ENCODE results near the gene CADM2. TPM values are rescaled to one million over a fixed set of nuclear protein-coding genes. Genes with fewer than 3 reads are reported as not detected.

The CADM2 gene
- total and polyA plus RNA-seq, 3 donors from 2014 or later: 1.3 to 4.0 (median 2.7) TPM

DNA sequence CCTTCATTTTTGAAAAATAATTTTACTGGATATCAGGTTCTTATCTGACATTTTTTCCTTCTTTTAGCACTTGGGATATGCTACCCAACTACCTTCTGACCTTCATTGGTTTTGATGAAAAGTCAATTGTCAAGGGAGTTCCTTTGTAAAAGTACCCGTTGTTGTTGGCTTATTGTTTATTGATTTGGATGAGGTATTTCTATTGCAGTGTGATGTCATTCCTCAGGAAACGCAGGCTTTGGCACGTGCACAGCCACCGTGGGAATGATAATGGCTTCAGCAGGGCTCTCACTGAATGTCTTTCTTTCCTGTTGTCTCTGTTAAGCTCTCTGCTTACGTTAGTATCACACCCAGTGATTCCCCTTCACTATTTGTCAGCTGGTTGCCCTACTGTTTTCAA is 944.6 kb downstream of the CADM2 start:
- 44 to 51% methylated on average over 5 of the region's 5 CpGs for WGBS, 2 donors
- no peaks in the 10 kb centered on the region for H3K9me3 ChIP-seq
- no peak for DNase-seq
- no peak overlapping the region for H3K4me3 ChIP-seq
- no peak for TF ChIP-seq POLR2A (IDR thresholded peaks at IDR 0.05)
- intact Hi-C loops (cut with DNase I; ENCODE audit: low total_unique reads): no loop called here
- H3K36me3 ChIP-seq (ENCODE audit: low read depth, missing control alignments): no peaks in the 10 kb centered on the region
- no peak overlapping the region for H3K27ac ChIP-seq
- H3K4me1 ChIP-seq: no peaks in the 10 kb centered on the region
- no peaks in the 10 kb centered on the region for H3K27me3 ChIP-seq

DNA sequence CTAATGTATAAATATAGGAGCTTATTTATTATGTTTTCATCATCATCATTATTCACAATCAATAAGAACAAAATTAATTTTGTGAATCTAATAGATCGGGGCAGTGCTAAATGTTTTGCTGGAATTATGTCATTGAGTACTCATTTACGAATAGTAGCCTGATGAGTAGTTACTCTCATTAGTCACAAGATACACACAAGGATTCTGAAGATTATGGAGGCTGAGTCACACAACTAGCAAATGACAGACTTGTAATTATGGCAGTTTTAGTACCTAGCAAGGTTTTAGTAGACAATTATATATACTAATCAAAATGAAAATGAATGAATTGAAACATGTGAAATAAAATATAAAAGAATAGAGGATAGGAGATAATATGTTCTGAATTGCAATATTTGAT is 954.2 kb downstream of the CADM2 start:
- TF ChIP-seq POLR2A (IDR thresholded peaks at IDR 0.05): no peak
- TF ChIP-seq, protein P1, sequence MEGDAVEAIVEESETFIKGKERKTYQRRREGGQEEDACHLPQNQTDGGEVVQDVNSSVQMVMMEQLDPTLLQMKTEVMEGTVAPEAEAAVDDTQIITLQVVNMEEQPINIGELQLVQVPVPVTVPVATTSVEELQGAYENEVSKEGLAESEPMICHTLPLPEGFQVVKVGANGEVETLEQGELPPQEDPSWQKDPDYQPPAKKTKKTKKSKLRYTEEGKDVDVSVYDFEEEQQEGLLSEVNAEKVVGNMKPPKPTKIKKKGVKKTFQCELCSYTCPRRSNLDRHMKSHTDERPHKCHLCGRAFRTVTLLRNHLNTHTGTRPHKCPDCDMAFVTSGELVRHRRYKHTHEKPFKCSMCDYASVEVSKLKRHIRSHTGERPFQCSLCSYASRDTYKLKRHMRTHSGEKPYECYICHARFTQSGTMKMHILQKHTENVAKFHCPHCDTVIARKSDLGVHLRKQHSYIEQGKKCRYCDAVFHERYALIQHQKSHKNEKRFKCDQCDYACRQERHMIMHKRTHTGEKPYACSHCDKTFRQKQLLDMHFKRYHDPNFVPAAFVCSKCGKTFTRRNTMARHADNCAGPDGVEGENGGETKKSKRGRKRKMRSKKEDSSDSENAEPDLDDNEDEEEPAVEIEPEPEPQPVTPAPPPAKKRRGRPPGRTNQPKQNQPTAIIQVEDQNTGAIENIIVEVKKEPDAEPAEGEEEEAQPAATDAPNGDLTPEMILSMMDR (IDR thresholded peaks at IDR 0.05): no peak
- Histone ChIP-seq H3K9me3 (no peaks in the 10 kb centered on the region), H3K27me3 (no peaks in the 10 kb centered on the region), H3K4me1 (no peaks in the 10 kb centered on the region), H3K4me3 (no peak overlapping the region), H3K27ac (no peak overlapping the region), H3K36me3 (ENCODE audit: low read depth, missing control alignments) (no peaks in the 10 kb centered on the region)
- DNase-seq: no peak
- intact Hi-C loops (cut with DNase I; ENCODE audit: low total_unique reads): no loop called here
- 82 to 93% methylated on average over 2 of the region's 2 CpGs for whole genome bisulfite sequencing, 2 donors

DNA sequence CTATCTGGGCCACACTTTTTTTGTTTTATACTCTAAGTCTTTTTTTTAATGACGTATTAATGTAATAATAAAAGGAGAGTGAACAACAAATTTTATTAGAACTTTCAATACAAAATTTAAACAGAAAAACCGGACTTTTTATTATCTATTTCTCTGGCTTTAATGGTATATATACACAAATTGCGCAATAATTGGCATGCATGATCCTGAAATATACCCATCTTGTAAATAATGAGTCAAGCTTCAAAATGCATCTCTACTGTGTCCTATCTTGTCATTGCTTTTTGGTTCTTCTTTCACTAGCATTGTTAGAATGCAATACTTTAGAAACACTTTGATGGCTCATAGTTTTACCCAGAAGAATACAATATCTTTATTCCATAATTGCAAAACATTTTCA is 963.6 kb downstream of the CADM2 start:
- no peak for DNase-seq
- TF ChIP-seq, protein P1 (IDR thresholded peaks at IDR 0.05): no peak
- no peak for TF ChIP-seq POLR2A (IDR thresholded peaks at IDR 0.05)
- Histone ChIP-seq H3K27ac (no peak overlapping the region), H3K36me3 (ENCODE audit: low read depth, missing control alignments) (no peaks in the 10 kb centered on the region), H3K4me1 (no peaks in the 10 kb centered on the region), H3K9me3 (no peaks in the 10 kb centered on the region), H3K27me3 (no peaks in the 10 kb centered on the region), H3K4me3 (no peak overlapping the region)
- 96 to 97% methylated on average over 3 of the region's 3 CpGs for WGBS, 2 donors
- intact Hi-C loops (cut with DNase I; ENCODE audit: low total_unique reads): no loop called here

DNA sequence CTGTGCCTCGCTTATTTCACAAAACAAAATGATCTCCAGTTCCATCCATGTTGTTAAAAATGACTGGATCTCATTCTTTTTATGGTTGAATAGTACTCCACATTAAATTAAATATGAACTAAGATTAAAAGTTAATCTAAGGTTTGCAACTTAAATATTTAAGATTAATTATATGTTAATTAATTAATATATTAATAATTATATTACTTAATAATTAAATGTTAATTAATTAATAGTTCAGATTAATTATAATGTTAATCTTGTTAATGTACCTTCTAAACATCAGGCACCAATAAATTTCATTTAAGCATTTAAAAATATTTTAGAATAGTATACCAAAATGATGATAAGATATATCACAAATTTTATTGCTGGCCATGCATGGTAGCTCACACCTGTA is 971.9 kb downstream of the CADM2 start:
- H3K27ac ChIP-seq: no peak overlapping the region
- 91 to 100% methylated on average over 1 of the region's 1 CpG for WGBS, 2 donors
- intact Hi-C loops (cut with DNase I; ENCODE audit: low total_unique reads): no loop called here
- H3K36me3 ChIP-seq (ENCODE audit: low read depth, missing control alignments): no peaks in the 10 kb centered on the region
- H3K4me1 ChIP-seq: no peaks in the 10 kb centered on the region
- H3K9me3 ChIP-seq: no peaks in the 10 kb centered on the region
- DNase-seq: no peak
- TF ChIP-seq POLR2A (IDR thresholded peaks at IDR 0.05): no peak
- TF ChIP-seq, protein P1 (IDR thresholded peaks at IDR 0.05): no peak
- no peak overlapping the region for H3K4me3 ChIP-seq
- no peaks in the 10 kb centered on the region for H3K27me3 ChIP-seq

DNA sequence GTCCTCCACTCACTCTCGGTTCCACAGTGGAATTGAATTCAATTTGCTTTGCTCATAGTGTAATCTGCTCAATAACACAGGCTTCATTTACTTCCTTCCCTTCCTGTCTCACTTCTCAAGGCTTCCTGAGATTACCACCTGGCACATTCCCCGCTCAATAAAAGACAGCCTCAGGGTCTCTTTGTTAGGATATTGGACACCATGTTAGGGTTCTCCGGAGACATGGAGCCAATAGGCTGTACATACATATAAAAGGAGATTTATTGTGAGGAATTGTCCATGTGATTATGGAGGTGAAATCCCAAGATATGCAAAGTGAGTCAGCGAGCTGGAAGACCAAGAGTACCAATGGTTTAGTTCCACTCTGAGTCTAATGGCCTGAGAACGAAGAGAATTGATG is 974.5 kb downstream of the CADM2 start:
- Histone ChIP-seq H3K27ac (no peak overlapping the region), H3K36me3 (ENCODE audit: low read depth, missing control alignments) (no peaks in the 10 kb centered on the region), H3K27me3 (no peaks in the 10 kb centered on the region), H3K9me3 (no peaks in the 10 kb centered on the region), H3K4me3 (no peak overlapping the region), H3K4me1 (no peaks in the 10 kb centered on the region)
- intact Hi-C loops (cut with DNase I; ENCODE audit: low total_unique reads): no loop called here
- DNase-seq: no peak
- TF ChIP-seq POLR2A (IDR thresholded peaks at IDR 0.05): no peak
- TF ChIP-seq, protein P1 (IDR thresholded peaks at IDR 0.05): no peak
- 90% methylated on average over 5 of the region's 5 CpGs for WGBS, 2 donors
